ENCODE data around the gene ELAC1. TPM values are rescaled to one million over a fixed set of nuclear protein-coding genes. Genes with fewer than 3 reads are reported as not detected.

ELAC1 gene
- total RNA-seq, 2 experiments from 2014 or later, result 1.5 to 4.2 TPM

- intact Hi-C loops (cut with micrococcal nuclease; ENCODE audit: unreplicated experiment), result loop anchor here (5.0 to 10.0 kb wide), 2 partner anchors 65 to 163 kb away; partner anchors contain the start of genes ELAC1 and MEX3C
- no peak for DNase-seq (ENCODE audit: low spot score)
- Histone ChIP-seq H3K27ac (ENCODE audit: low read depth, low read length, poor library complexity, severe bottlenecking) (no peak overlapping the region), H3K4me3 (ENCODE audit: low read depth, low read length, poor library complexity, severe bottlenecking) (peak overlapping the region; percentile 87), H3K36me3 (ENCODE audit: insufficient read depth, low read length) (peaks cover 16% of the 10 kb centered on the region), H3K79me2 (ENCODE audit: insufficient read depth, low read depth, low read length) (peaks cover 78% of the 10 kb centered on the region), H4K20me1 (ENCODE audit: insufficient read depth, low read length) (peaks cover 20% of the 10 kb centered on the region), H3K4me1 (ENCODE audit: insufficient read depth, low read length, poor library complexity, severe bottlenecking) (peaks cover 14% of the 10 kb centered on the region), H3K9me2 (ENCODE audit: insufficient read depth, low read length) (no peaks in the 10 kb centered on the region), H3K4me2 (ENCODE audit: low read length) (peak overlapping the region; percentile 89), H3K9me3 (ENCODE audit: low read length) (no peaks in the 10 kb centered on the region), H2AFZ (ENCODE audit: low read length) (no peak overlapping the region)
- no TSS peak for BruUV-seq (replicated peaks)
- CTCF ChIA-PET (ENCODE audit: unreplicated experiment), result no interaction called here
- no peak for TF ChIP-seq CTCF (conservative IDR thresholded peaks at IDR 0.05; ENCODE audit: low read length)
- no peak for TF ChIP-seq EZH2phosphoT487 (IDR thresholded peaks at IDR 0.05; ENCODE audit: borderline replicate concordance, low read depth, low read length)
- POLR2A ChIA-PET, result interaction anchor here (0.9 to 1.3 kb wide), 2 partner anchors 9 to 14 kb away, joined by 3 to 5 read pairs; no protein-coding TSS in a partner anchor
Measured at GRCh38 chr18:51032193-51032592, 64.4 kb downstream of the ELAC1 start.

DNA sequence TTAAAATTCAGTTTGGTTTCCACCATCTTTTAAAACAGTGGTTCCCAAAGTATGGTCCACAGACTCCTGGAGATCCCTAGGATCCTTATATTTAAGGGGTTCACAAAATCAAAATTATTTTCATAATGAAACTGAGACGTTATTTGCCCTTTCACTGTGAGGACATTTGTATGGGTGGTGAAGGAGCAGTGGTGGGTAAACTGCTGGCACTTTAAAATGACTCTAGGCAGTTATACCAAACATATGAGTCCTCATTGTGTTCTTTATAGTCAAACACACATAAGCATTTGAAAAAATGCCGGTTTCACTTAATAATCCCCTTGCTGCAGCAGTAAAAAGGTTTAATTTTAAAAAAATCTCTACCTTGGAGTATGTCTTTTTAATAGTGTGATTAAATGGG is 69.4 kb downstream of the ELAC1 start:
- CTCF ChIA-PET (ENCODE audit: unreplicated experiment), result no interaction called here
- H4K20me1 ChIP-seq (ENCODE audit: insufficient read depth, low read length), result peaks cover 6% of the 10 kb centered on the region; the same call in 1 of the 2 replicates
- TF ChIP-seq EZH2phosphoT487 (IDR thresholded peaks at IDR 0.05; ENCODE audit: borderline replicate concordance, low read depth, low read length) (no peak), CTCF (conservative IDR thresholded peaks at IDR 0.05; ENCODE audit: low read length) (no peak)

More for the DNA sequence above, 69.4 kb downstream of the ELAC1 start:
- H3K4me2 ChIP-seq (ENCODE audit: low read length), result no peak overlapping the region
- H3K9me2 ChIP-seq (ENCODE audit: insufficient read depth, low read length), result no peaks in the 10 kb centered on the region
- BruUV-seq (replicated peaks), result no TSS peak
- H3K9me3 ChIP-seq (ENCODE audit: low read length), result no peaks in the 10 kb centered on the region
- no peak overlapping the region for H3K27ac ChIP-seq (ENCODE audit: low read depth, low read length, poor library complexity, severe bottlenecking)
- H3K4me3 ChIP-seq (ENCODE audit: low read depth, low read length, poor library complexity, severe bottlenecking), result no peak overlapping the region
- peaks cover 78% of the 10 kb centered on the region for H3K79me2 ChIP-seq (ENCODE audit: insufficient read depth, low read depth, low read length)
- intact Hi-C loops (cut with micrococcal nuclease; ENCODE audit: unreplicated experiment), result loop anchor here (10.0 kb wide), 1 partner anchor 158 kb away; the partner anchor contains the start of gene MEX3C
- H2AFZ ChIP-seq (ENCODE audit: low read length), result no peak overlapping the region
- DNase-seq (ENCODE audit: low spot score), result no peak
- peaks cover 16% of the 10 kb centered on the region for H3K36me3 ChIP-seq (ENCODE audit: insufficient read depth, low read length)
- POLR2A ChIA-PET, result interaction anchor here (1.1 kb wide), 1 partner anchor 8 kb away, joined by 3 read pairs; no protein-coding TSS in a partner anchor
- H3K4me1 ChIP-seq (ENCODE audit: insufficient read depth, low read length, poor library complexity, severe bottlenecking), result no peaks in the 10 kb centered on the region

Small RNA genes lying within 50 kb of the gene (small RNA-seq; reads per million reads assigned to genes)
- not detected for gene RF00019

Other genes with a start within 250 kb of the ELAC1 start
- 0.22 and 1.0 TPM in 2 replicates for gene MRO, start 148.0 kb upstream of the ELAC1 start, total RNA-seq (2014; rRNA removed; shearing (Covaris generic))
- gene MRO, start 148.0 kb upstream of the ELAC1 start, total RNA-seq (2022), result 0.46 TPM in 2 replicates
- gene ME2, start 88.9 kb upstream of the ELAC1 start, total RNA-seq (2014; rRNA removed; shearing (Covaris generic)), result 39.0 and 43.2 TPM in 2 replicates
- 62.0 and 64.2 TPM in 2 replicates for gene ME2, start 88.9 kb upstream of the ELAC1 start, total RNA-seq (2022)
- 28.1 and 44.7 TPM in 2 replicates for gene SMAD4, start 62.2 kb downstream of the ELAC1 start, total RNA-seq (2014; rRNA removed; shearing (Covaris generic))
- gene SMAD4, start 62.2 kb downstream of the ELAC1 start, total RNA-seq (2022), result 47.1 and 47.6 TPM in 2 replicates
- 41.9 and 48.9 TPM in 2 replicates for gene MEX3C, start 229.6 kb downstream of the ELAC1 start, total RNA-seq (2014; rRNA removed; shearing (Covaris generic))
- 43.4 TPM in 2 replicates for gene MEX3C, start 229.6 kb downstream of the ELAC1 start, total RNA-seq (2022)